Inflammatory macrophage (primary cell): Measurements from ENCODE around the gene ATG9B.
"Not testable (repeated sequence)": the region's sequence is repeated elsewhere in the genome, so short reads cannot be mapped to it uniquely, and the experiment has no call there.

Experiments used
- DNase-seq, 2 donors: peaks; one replicate each; pipeline ENCODE4 v3.0.0-alpha.2; 2020 to 2022

ATG9B gene

DNA sequence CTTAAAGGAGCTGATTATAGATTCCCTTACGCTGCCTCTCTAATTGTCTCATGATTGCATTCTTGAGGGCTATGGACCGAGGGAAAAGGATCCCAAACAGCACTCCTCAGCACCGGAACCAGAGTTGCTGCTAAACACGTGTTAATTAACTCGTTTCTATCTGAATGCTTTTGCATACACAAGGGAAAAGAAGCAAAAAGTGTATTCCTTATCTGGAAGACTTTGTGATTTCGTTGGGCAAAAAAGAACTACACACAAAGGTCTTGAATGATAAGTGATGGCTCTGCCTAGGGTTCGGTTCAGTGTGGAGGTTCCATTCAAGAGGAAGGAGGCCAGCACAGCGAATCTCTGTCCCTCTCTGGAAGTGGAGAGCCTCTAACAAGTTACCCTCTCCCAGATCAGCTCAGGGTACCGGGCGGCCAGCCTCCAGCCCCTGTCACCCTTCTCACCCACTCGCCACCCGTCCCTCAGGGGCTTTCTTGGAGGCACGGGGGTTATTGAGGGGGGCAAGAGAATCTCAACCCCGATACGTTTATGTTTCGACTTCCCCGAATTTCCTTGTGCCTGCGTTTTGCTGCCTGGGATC is 34.6 kb upstream of the ATG9B start:
- DNase-seq: peak; percentile 10 to 12

DNA sequence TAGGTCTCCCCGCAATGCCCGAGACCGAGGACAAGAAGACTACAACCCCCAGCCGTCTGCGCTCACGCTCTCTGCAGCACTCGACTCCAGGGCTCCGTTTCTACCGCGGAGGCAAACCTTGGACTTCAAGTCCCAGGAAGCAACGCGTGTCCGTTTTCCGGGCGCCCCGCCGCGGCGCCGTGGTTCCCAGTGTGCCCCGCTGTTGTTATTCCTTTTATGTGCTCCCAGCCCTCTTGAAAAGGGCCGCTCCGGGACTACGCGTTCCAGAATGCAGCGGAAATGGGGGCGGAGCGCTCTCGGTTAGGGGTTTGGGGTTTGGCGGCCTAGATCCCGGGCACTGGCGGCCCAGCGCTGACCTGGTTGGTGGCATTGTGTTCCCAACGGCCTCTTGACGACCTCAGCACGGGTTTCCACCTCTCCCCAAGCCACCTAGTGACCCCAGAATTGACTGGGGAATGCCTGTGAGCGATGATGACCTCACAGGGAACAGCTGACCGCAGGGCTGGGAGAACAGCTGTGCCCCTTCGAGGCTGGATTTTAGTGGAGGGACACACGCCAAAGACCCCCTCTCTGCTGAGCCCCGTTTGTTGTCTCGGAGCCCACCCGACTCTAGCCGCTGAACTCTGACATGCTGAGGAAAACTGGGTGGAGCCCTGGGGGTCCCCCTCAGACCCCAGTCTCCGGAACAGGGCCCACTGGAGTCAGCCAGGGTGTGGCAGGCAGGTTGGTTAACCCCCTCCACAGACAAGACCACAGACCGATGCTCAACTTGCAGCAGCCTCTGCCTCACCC is 33.9 kb upstream of the ATG9B start:
- peak; percentile 99 to 100 for DNase-seq

DNA sequence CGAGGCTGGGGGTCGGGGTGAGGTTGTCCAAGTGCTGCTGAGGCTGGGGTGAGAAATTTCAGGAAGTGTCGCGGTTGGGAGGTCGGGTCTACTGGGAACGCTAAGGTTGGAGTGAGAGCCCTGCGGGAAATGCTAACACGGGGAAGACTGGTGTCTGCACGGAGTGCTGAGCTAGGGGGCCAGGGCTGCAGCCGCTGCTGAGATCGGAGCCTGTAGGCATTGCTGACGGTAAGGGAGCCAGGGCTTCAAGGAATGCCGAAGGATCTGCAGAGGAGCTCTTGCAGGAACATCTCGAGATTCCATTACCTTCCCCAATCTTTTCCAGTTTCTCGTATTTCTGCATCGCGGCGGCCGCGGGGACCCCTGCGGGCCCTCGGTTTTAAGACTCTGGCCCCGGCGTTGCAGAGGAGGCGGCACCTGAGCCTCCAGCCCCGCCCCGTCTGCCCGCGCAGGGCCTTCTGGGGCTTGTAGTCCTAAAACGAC is 33.3 kb upstream of the ATG9B start, which contains the start of gene CDK5:
Gene CDK5 (minus strand): TSS at position 392 of the 483 bp plus-strand sequence. CDS start 49 bp downstream, at position 343.
- DNase-seq: peak in 1 of 2 donors; percentile 27

DNA sequence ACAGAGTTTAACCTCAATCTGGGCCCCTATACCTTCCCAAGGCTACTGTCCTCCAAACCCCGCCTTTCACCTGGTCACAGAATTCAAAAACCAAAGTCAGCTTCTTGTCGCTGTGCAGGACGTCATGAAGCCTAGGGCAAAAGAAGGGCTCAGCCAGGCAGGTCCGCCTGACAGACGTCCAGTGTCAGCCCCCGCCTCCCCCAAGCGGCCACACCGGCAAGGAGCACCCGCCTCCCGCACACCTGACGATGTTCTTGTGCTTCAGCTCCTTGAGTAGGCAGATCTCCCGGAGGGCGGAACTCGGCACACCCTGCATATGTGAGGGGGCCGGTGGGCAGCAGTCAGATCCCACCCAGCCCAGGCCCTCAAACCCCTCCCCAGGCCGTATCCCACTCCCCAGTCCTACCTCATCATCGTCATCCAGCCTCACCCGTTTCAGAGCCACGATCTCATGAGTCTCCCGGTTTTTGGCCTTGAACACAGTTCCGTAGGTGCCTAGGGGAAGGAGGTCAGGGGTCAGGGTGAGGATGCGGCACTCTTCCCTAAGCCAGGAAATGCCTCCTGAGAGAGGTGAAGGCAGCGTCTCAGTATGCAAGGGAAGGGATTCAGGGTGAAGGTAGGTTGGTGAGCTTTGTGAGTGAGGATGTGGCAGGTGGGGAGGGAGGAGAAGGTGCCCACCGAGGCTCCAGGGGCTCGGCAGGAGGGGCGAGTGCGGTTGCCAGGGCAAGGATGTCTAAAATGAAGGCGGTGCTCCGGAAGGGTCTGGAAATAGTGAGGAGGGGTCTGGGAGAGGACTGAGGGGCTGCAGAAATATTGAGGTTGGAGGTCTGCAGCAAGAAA is 32.6 kb upstream of the ATG9B start:
- DNase-seq: no peak

DNA sequence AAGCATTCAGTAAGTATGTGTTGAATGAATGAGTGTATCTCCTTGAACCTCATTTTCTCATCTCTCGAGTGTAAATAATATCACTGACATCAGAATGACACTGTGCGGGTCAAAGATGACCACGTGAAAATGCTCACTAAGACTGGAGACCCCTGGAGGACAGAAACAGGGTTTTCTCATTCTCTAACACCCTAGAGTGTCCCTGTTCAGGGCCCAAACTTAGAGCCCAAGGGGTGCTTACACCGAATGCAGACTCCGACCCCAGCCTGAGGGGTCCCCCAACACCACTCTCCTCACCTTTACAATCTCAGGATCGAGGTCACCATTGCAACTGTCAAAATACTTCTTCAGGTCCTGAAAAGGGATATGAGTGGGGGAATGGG is 32.0 kb upstream of the ATG9B start:
- DNase-seq: no peak

DNA sequence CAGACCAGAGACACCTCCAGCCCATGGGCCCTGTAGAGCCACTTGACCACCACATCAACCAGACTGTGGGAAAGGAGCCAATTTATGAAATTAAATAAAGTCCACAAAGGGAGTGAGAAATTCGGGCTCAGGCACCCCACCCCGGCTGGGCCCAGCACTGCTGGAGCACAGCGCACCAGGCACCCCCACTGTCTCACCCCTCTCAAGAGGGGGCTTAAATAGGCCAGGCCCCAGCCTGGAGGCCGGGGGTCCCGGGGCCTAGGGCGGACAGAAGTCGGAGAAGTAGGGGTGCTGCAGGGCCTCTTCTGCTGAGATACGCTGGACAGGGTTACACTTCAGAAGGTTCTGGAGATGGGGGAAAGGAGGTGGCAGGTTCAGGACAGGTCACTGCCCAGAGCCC is 29.5 kb upstream of the ATG9B start:
- no peak for DNase-seq

DNA sequence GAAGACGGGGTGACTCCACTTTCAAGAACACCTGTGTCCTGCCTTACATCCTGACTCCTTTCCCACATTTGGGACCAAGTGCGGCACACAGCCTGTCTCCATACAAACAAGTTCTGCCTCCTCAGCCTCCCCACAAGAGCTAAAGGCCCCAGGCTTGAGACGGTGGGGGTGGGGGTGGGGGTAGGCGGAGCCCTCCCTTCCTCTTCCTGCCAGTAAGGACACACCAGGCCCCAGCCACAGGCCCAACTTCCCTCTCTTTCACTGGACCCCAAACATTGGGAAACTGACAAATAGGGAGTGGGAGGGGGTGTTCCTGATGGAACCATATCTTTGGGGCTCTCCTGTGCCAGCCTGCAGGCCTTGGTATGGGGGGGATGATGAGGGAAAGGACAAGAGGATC is 28.8 kb upstream of the ATG9B start:
- DNase-seq: peak; percentile 60 to 79

DNA sequence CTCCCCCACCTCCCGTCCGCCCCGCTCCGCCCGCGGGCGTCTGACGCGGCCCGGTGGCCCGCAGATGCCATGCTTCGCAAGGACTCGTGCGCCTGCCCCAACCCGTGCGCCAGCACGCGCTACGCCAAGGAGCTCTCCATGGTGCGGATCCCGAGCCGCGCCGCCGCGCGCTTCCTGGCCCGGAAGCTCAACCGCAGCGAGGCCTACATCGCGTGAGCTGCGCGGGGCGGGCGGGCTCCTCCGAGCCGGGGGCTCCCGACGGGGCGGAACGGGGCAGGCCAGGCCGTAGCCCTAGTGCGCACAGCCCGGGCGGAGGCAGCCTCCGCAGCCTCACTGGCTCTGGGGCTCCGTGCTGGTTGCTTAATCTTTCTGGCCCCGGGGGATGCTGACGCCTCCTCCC is 26.8 kb upstream of the ATG9B start:
- DNase-seq: peak; percentile 46 to 64

DNA sequence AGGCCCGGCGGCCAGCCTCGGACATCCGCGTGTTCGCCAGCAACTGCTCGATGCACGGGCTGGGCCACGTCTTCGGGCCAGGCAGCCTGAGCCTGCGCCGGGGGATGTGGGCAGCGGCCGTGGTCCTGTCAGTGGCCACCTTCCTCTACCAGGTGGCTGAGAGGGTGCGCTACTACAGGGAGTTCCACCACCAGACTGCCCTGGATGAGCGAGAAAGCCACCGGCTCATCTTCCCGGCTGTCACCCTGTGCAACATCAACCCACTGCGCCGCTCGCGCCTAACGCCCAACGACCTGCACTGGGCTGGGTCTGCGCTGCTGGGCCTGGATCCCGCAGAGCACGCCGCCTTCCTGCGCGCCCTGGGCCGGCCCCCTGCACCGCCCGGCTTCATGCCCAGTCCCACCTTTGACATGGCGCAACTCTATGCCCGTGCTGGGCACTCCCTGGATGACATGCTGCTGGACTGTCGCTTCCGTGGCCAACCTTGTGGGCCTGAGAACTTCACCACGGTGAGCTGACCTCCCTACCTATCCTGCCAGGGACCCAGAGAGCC is 24.7 kb upstream of the ATG9B start:
- DNase-seq: no peak

DNA sequence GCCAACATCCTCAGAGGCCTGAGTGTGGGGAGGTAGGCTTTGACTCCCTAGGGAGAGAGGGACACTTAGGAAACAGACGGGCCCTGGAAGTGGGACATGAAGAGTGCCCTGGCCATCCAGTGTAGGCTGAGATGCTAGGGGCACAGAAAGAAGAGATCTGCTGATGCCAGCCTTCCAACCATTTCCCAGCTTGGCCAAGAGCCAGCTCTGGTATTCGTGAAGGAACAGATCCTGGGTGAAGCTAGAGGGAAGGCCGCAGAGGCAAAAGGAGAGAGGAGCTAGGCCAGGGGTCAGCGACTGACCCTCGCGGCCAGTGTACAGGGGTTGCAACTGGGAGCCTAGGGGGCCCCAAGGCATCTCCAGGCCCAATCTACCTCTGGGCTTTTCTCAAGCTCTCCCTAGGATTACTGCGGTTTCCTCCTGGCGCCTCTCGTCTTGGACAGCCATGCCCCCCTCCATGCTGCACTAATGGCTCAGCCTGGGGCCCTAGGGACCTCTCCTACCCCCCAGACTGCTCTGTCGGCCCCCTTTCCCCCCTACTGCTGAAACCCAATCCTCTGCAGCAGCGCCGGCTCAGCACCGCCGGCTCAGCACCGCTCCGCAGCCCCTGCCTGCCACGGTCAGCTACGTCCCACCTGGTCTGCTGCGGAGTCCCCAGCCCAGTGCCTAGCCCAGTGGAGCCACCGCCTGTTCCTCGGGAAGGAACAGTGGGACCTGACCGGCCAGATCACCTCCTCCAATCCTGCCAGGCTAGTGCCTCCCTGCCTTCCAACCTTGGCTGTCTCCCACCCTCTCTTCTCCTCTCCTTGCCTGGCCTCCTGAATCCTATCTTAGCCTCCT is 23.9 kb upstream of the ATG9B start, which contains the start of gene ASIC3:
Gene ASIC3 (plus strand): TSS at position 556 of the 840 bp plus-strand sequence. CDS start 355 bp downstream, outside the sequence.
- no peak for DNase-seq

DNA sequence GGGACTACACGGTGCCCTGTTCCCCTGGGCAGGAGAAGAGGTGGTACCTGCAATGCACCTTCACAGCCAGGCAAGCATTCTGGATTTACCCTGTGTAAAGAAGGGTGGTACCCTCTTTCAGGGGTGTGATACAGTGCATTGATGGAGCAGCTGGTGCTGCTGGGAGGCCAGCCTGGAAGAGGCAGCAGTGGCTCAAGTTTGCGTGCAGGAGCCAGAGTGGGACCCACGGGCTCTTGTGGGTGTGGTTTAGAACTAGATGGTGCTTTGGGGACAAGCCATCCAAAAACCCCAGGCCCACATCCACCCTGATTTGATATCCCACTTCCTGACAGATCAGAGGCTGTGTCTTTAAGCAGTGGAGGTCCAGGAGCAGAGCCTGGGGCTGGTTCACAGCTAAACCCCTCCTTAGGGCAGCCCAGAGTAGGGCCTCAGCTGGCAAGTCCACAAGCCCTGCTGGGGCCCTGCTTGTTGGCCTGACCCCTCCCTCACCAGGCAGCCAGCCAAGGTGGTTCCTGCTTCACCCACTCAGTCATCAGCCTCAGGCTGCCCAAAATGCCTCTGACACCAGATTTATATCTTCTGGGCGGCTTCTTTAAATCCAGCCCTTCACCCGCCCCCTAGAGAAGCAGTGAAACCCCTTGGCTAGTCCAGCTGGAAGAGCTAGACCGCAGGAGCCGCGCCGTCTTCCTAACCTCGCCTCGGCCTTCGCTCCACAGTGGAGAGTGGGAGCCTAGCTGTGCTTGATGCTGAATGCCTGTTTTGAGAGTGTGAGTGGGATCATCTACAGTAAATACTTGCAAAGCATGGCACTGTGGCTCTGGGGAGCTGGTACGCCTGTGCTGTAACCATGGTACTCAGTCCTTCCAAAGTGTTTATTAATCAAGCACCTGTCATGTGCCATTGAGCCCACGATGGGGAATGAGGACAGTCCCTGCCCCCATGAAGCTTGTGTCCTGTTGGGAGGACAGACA is 22.6 kb upstream of the ATG9B start:
- DNase-seq: peak in 1 of 2 donors; percentile 49

DNA sequence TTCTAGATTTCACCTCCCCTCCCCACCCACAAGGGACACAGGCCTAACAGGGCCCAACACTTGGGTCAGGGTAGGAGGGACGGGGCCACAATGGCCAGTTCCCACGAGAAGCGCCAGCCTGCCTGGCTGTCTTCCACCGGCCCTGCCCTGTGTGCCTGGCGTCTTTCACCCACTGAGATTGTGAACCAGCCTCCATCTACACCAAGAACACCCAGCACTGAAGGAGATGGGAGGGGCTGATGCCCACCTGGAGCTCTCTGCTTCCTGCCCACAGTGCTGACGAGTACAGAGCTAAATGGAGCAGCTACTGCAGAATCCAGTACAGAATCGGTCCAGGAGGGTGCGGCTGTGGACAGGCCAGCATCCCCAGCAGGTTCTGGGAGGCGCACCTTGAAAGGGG is 21.7 kb upstream of the ATG9B start:
- no peak for DNase-seq

DNA sequence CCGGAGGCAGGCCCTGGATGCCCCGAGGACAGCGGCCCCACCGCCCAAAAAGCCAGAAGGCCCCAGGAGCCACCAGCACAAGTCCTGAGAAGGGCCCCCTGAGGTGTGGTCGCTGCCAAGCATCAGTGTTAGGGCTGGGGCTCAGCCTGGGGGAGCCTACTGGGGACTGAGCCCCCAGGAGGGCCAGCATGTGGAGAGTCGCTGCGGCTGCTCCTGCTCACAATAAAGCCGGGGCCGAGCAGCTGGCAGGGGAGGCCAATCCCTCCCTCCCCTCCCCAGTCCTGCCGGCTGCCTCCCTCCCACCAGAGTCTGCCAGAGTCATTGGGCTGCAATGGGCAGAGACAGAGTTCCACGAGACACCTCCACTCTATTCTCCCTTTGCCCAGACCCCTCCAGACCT is 21.0 kb upstream of the ATG9B start:
- no peak for DNase-seq

DNA sequence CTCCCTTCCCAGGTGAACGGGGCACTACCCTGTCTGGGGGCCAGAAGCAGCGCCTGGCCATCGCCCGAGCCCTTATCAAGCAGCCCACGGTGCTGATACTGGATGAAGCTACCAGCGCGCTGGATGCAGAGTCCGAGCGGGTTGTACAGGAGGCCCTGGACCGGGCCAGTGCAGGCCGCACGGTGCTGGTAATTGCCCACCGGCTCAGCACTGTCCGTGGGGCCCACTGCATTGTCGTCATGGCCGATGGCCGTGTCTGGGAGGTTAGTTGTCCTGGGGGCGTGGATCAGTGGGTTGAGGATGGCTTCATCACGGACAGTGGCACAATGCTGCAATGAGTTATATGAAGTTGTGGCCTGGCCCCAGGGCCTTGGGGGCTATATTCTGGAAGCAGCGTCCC is 19.7 kb upstream of the ATG9B start:
- DNase-seq: no peak

DNA sequence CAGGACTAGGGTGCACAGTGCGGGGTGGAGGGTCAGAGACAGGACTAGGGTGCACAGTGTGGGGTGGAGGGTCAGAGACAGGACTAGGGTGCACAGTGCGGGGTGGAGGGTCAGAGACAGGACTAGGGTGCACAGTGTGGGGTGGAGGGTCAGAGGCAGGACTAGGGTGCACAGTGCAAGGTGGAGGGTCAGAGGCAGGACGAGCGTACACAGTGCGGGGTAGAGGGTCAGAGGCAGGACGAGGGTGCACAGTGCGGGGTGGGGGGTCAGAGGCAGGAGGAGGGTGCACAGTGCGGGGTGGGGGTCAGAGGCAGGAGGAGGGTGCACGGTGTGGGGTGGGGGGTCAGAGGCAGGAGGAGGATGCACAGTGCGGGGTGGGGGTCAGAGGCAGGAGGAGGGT is 19.2 kb upstream of the ATG9B start:
- not testable (repeated sequence) for DNase-seq

DNA sequence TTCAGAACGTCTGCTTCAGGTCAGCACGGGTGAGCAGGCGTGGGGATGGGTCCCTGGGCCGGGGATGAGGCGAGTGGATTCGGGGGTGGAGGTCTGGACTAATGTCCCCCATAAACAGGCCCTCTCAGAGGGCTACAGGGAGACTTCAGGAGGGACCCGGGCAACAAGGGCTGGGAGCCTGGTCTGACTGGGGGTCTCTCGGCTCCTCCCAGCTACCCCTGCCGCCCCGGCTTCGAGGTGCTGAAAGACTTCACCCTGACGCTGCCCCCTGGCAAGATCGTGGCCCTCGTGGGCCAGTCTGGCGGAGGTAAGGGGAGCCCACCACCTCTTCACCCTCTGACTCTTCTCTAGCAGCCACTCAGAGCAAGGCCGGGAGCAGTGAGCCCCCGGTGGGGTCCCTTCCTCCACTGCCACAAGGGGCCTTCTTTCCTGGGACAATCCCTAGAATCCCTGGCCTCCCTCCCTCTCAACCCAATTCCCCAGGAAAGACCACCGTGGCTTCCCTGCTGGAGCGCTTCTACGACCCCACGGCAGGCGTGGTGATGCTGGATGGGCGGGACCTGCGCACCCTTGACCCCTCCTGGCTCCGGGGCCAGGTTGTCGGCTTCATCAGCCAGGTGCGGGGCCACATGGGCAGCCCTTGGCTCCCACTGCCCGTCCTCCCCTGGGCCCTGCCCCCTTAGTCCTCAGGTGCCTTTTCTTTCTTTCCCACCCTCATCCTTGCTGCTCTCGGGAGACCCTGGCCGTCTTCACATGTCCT is 16.5 kb upstream of the ATG9B start:
- no peak for DNase-seq

DNA sequence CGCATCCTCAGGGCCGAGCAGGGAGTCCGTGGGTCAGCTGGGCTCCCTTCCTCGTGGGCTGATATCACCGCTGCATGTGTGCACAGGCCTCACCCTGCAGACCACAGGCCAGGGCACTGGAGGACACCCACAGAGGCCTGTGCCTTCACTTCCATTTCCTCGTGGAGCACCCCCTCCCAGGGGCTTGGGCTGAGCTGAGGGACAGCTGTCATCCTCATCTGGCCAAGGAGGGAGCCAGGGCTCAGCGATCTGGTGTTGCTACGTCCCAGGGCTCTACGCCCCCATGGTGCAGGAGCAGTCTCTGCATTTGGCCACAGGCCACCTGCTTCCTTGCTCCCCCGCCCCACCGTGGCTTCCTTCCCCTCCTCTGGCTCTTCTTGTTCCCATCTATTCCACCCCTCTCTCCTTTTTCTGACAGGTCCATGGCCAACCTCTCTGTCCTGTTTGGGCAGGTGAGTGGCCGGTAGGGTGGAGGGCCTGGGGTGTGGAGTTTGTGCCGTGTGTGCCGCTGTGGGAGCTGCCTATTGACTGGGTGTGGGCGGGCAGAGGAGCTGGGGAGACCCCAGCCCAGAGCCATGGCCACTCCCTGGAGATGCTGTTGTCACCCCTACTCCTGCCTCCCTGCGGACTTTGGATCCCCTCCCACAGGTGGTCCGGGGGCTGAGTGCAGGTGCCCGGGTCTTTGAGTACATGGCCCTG is 15.7 kb upstream of the ATG9B start:
- peak; percentile 60 to 88 for DNase-seq

DNA sequence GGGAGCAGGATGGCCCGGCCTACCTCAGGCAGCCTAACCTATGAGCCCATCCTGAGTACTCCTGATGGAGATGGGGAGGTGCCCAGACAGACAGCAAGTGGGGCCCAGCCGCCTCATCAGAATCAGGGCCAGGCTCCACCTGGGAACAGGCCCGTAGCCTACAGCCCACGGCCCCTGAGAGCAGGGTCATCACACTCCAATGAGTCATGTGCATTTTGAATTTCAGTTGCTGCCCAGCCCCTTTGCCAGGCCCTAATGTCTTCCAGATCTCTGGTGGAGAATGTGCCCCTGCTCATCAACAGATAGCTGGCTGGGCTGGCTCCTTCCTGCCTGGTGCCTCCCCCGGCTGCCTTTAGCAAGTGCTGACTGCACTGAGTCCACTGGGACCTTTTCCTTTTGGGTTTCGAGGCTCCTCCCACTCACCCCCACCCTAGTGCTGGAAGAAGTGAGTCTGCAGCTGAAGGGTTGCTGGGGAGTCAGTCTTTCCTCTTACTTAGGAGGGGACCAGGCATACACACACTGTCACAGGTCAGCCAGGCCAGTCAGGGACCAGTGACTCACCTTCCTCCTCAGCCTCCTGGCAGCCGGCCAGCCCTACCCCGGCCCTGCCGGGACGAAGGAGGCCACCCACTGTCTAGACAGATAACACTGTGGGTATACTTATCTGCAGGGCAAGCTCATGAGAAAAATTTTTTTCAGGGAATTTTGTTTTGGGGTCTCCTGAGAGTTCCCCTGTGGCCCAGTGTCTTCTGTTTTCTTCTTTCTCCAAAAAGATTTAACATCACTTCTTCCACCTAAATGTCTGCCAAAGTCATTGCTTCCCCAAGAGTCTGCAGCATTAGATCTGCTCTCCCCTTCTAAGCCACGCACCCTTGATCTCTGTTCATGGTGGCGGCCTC is 14.9 kb upstream of the ATG9B start:
- peak; percentile 90 to 98 for DNase-seq
